Measurements from ENCODE around the gene MMP3. TPM values are rescaled to one million over a fixed set of nuclear protein-coding genes. Genes with fewer than 3 reads are reported as not detected.

MMP3 gene
- total RNA-seq, 1 donor from 2014 or later = not detected

DNA sequence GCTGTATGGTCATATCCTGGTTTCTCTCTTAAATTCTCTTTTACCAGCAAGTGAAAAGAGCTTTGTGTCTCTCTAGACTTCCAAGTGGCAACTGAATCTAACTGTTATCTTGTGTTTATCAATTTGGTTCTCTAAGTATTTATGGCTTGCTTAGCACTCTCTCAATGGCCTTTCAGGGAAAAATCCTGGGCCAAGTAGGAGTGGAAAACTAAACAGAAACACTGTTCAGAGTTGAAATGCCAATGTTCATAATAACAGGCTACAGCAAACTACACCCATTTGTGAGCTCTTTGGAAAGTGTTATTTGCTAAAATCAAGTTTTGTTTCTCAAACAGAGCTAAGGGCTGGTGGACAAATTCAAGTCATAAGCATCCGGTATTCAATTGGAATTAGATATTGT, 21.3 kb upstream of the MMP3 start:
- Mint-ChIP-seq H3K9me3 (ENCODE audit: unreplicated experiment) (no peaks in the 10 kb centered on the region), H3K27ac (ENCODE audit: unreplicated experiment) (no peak overlapping the region), H3K4me3 (ENCODE audit: unreplicated experiment) (no peak overlapping the region), H3K36me3 (ENCODE audit: low read depth, unreplicated experiment) (no peaks in the 10 kb centered on the region), H3K27me3 (ENCODE audit: unreplicated experiment) (no peaks in the 10 kb centered on the region), H3K4me1 (ENCODE audit: unreplicated experiment) (no peaks in the 10 kb centered on the region)
- TF ChIP-seq, protein P1, sequence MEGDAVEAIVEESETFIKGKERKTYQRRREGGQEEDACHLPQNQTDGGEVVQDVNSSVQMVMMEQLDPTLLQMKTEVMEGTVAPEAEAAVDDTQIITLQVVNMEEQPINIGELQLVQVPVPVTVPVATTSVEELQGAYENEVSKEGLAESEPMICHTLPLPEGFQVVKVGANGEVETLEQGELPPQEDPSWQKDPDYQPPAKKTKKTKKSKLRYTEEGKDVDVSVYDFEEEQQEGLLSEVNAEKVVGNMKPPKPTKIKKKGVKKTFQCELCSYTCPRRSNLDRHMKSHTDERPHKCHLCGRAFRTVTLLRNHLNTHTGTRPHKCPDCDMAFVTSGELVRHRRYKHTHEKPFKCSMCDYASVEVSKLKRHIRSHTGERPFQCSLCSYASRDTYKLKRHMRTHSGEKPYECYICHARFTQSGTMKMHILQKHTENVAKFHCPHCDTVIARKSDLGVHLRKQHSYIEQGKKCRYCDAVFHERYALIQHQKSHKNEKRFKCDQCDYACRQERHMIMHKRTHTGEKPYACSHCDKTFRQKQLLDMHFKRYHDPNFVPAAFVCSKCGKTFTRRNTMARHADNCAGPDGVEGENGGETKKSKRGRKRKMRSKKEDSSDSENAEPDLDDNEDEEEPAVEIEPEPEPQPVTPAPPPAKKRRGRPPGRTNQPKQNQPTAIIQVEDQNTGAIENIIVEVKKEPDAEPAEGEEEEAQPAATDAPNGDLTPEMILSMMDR (IDR thresholded peaks at IDR 0.05; ENCODE audit: unreplicated experiment) = no peak
- DNase-seq (ENCODE audit: low spot score) = no peak

DNA sequence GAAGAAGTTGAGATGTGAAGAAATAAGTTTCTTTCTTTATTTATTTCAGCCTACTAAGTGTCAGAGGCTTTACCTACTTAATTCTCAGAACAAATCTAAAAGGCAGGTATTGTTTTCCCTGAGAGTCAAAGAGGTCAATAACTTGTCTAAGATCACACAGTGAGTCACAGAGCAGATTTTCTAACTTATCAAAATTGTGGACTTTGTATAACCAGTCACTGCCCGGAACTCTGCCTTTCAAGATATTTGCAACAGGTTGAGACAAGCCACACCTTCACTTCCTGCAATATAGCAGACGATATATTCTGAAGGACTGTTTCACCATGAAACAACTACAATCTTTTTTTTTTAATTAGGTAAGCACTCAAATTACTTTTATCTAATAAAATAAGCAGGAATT, 10.5 kb upstream of the MMP3 start:
- DNase-seq (ENCODE audit: low spot score) = no peak
- Mint-ChIP-seq H3K4me3 (ENCODE audit: unreplicated experiment) (no peak overlapping the region), H3K36me3 (ENCODE audit: low read depth, unreplicated experiment) (no peaks in the 10 kb centered on the region), H3K9me3 (ENCODE audit: unreplicated experiment) (no peaks in the 10 kb centered on the region), H3K27me3 (ENCODE audit: unreplicated experiment) (no peaks in the 10 kb centered on the region), H3K4me1 (ENCODE audit: unreplicated experiment) (no peaks in the 10 kb centered on the region), H3K27ac (ENCODE audit: unreplicated experiment) (no peak overlapping the region)
- TF ChIP-seq, protein P1 (IDR thresholded peaks at IDR 0.05; ENCODE audit: unreplicated experiment) = no peak

DNA sequence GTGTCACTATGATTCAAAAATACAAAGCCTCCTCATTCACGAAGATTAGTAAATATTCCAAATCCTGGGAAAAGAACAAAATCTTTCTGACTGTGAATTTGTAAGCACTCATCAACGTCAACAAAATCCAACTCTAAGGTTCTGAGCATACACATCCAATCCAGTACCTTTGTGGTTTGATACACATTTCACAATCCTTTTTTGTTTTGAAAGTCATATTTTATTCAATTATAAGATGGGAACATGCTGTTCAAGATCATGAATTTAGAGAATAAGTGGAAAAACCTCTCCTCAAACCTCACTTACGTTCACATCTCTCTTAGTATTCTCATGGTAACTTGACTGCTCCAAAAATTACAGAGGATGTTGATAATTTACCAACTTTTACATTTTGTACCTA, 9.6 kb upstream of the MMP3 start:
- Mint-ChIP-seq H3K4me3 (ENCODE audit: unreplicated experiment) (no peak overlapping the region), H3K36me3 (ENCODE audit: low read depth, unreplicated experiment) (no peaks in the 10 kb centered on the region), H3K27ac (ENCODE audit: unreplicated experiment) (no peak overlapping the region), H3K27me3 (ENCODE audit: unreplicated experiment) (no peaks in the 10 kb centered on the region), H3K4me1 (ENCODE audit: unreplicated experiment) (no peaks in the 10 kb centered on the region), H3K9me3 (ENCODE audit: unreplicated experiment) (no peaks in the 10 kb centered on the region)
- TF ChIP-seq, protein P1 (IDR thresholded peaks at IDR 0.05; ENCODE audit: unreplicated experiment) = no peak
- DNase-seq (ENCODE audit: low spot score) = no peak

DNA sequence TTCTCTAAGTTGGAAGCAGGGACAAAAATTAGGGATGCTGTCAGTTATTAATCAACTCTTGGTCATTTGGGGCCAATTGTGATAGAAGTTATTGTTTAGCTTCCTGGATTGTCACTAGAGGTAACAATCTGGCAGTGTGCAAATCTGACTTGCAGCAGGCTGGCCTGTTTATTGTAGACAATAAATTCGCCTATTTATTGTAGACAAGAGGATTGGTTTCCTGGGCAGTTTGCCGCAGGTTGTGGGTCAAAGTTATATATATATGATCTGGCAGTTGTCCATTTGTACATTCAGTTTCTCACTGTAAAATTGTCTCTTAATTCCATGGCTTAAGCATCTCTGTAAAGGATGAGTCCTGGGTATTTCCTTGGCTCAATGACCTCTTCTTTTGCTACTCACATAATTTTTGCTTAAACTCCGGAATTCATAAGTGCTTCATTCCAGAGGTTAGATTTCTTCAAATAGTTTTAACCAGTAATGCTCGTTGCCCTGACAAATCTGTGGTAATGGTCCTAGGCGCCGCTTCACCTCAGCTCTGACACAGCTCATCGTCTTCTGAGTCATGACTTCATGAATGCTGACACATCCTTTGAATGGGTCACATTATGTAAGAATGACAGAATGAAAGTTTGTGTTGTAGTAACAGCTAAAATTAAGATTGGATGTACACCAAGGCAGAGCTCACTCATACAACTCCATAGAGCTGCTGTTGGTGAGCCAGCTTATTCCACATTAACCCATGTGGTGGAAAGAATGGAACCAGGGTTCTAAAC, 7.8 kb upstream of the MMP3 start:
- Mint-ChIP-seq H3K4me1 (ENCODE audit: unreplicated experiment) (no peaks in the 10 kb centered on the region), H3K27me3 (ENCODE audit: unreplicated experiment) (no peaks in the 10 kb centered on the region), H3K9me3 (ENCODE audit: unreplicated experiment) (no peaks in the 10 kb centered on the region), H3K27ac (ENCODE audit: unreplicated experiment) (no peak overlapping the region), H3K36me3 (ENCODE audit: low read depth, unreplicated experiment) (no peaks in the 10 kb centered on the region), H3K4me3 (ENCODE audit: unreplicated experiment) (no peak overlapping the region)
- TF ChIP-seq, protein P1 (IDR thresholded peaks at IDR 0.05; ENCODE audit: unreplicated experiment) = no peak
- no peak for DNase-seq (ENCODE audit: low spot score)

DNA sequence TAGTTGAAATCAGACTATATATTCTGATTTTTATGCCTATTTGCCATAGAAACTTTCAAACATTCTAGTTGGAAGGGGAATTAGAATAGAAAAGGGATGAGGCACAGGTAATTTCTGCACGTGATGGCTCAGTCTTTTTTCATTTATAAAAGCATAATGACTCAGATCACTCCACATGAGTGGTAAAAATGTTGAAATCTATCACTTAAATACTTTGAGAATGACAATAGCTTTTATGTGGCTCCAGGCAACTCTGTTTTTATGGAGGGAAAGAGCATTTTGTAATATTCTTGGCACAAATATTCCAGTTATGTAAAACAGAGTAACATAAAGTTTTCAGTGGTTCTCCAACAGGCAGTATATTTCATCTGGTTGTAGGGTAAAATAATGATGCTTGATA, 5.9 kb upstream of the MMP3 start:
- no peaks in the 10 kb centered on the region for H3K27me3 Mint-ChIP-seq (ENCODE audit: unreplicated experiment)
- no peaks in the 10 kb centered on the region for H3K9me3 Mint-ChIP-seq (ENCODE audit: unreplicated experiment)
- DNase-seq (ENCODE audit: low spot score) = no peak
- TF ChIP-seq, protein P1 (IDR thresholded peaks at IDR 0.05; ENCODE audit: unreplicated experiment) = no peak
- H3K4me3 Mint-ChIP-seq (ENCODE audit: unreplicated experiment) = no peak overlapping the region
- no peaks in the 10 kb centered on the region for H3K4me1 Mint-ChIP-seq (ENCODE audit: unreplicated experiment)
- H3K36me3 Mint-ChIP-seq (ENCODE audit: low read depth, unreplicated experiment) = no peaks in the 10 kb centered on the region
- no peak overlapping the region for H3K27ac Mint-ChIP-seq (ENCODE audit: unreplicated experiment)

Data from endothelial cell (in vitro differentiated cells).